ENCODE data around the gene ZBTB40.

DNA sequence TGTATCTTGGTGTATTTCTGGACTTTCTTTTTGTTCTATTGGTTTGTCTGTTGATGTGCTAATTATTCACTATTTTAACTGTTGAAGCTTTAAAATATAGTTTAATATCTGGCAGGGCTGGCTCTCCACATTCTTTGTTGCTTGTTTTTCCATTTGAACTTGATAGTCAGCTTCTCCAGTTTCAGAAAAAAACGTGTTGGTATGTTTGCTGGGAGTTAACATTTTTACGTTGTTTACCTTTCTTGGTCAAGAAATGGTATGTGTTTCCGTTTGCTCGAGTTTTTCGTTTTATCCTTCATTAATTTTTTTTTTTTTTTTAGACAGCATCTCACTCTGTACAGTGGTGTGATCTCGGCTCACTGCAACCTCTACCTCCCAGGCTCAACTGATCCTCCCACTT lies 16.9 kb upstream of the ZBTB40 start:
- TF ChIP-seq, protein P1, sequence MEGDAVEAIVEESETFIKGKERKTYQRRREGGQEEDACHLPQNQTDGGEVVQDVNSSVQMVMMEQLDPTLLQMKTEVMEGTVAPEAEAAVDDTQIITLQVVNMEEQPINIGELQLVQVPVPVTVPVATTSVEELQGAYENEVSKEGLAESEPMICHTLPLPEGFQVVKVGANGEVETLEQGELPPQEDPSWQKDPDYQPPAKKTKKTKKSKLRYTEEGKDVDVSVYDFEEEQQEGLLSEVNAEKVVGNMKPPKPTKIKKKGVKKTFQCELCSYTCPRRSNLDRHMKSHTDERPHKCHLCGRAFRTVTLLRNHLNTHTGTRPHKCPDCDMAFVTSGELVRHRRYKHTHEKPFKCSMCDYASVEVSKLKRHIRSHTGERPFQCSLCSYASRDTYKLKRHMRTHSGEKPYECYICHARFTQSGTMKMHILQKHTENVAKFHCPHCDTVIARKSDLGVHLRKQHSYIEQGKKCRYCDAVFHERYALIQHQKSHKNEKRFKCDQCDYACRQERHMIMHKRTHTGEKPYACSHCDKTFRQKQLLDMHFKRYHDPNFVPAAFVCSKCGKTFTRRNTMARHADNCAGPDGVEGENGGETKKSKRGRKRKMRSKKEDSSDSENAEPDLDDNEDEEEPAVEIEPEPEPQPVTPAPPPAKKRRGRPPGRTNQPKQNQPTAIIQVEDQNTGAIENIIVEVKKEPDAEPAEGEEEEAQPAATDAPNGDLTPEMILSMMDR (IDR thresholded peaks at IDR 0.05), result no peak
- no peak for TF ChIP-seq POLR2AphosphoS5 (IDR thresholded peaks at IDR 0.05)
- TF ChIP-seq POLR2A (IDR thresholded peaks at IDR 0.05), result no peak
